ENCODE measurements around the gene ZNF232. TPM values are rescaled to one million over a fixed set of nuclear protein-coding genes. Genes with fewer than 3 reads are reported as not detected.
"Not testable (repeated sequence)": the region's sequence is repeated elsewhere in the genome, so short reads cannot be mapped to it uniquely, and the experiment has no call there.

ZNF232 gene
- total RNA-seq (2022) (8.8 and 11.6 TPM in 2 replicates), Bru-seq, nascent RNA (percentile 44 among the genes with signal in this experiment), BruChase-seq, experiment 1, labeled RNA remaining after a 6-hour chase (percentile 39 among the genes with signal in this experiment), BruChase-seq, experiment 2, labeled RNA remaining after a 2-hour chase (percentile 48 among the genes with signal in this experiment)
- long read RNA-seq, transcript ZNF232-205 (5 exons, 1,553 nt) = major isoform, 9 of 17 reads
- long read RNA-seq, partial matches to known transcripts = 2 of 17 reads
- long read RNA-seq, other reads (novel, unspliced or antisense) = 6 of 17 reads

DNA sequence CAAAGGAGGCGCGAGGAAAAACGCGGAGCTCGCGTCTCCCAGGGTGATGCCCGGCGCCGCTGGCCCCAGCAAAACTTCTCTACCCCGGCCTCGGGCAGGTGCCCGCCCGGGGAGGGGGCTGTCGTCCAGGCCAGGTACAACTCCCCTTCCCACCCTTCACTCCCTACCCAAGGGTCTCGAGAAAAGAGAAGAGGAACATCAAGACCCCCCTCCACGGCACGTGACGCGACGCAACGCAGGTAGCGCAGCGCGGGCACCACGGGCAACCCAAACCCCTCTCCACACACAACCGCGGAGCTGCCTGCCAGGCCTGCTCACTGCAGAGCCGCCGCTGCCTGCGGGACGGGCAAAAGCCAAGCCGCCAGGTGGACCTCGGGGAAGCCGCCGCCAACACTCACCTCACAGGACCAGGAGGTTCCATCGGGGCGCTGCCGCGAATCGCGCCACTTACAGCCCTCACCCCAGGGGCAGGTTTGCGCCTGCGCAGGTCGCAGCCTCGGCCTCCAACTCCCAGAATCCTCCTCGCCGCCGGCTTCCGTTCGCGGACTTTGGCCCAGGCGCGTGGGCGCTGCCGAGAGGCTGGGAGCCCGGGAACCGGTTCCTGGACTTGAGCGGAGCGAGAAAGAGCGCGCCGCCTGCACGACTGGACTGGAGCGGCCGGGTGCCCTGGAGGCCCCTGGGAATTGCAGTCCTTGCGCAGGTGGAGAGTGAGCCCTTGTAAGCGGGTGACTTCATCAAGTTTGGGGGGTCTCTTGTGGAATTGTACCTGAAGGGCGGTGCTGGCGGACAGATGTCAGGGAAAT lies at the start of gene ZNF232:
Gene ZNF232, minus strand, starts transcription at position 477 of the 803 bp plus-strand sequence. Its CDS starts 56 bp downstream, at position 421.
- BruUV-seq (replicated peaks) = no TSS peak
- peaks cover 45% of the 10 kb centered on the region for H3K36me3 Mint-ChIP-seq (ENCODE audit: insufficient read depth, unreplicated experiment)
- ChIA-PET POLR2A (interaction anchor here (0.5 to 1.2 kb wide), 7 partner anchors 15 to 372 kb away, joined by 3 read pairs; partner anchors contain the start of genes RNF167, SLC25A11 and SPAG7), CTCF (interaction anchor here (0.5 to 0.6 kb wide), 2 partner anchors 162 to 714 kb away, joined by 3 read pairs; no protein-coding TSS in a partner anchor)
- peak within 1 kb of the TSS; percentile 93 for H3K4me3 Mint-ChIP-seq (ENCODE audit: unreplicated experiment)
- DNase-seq (ENCODE audit: unreplicated experiment) = peak; percentile 93
- H3K27me3 Mint-ChIP-seq (ENCODE audit: insufficient read depth, unreplicated experiment) = peaks cover 4% of the 10 kb centered on the region
- TF ChIP-seq, protein P1, sequence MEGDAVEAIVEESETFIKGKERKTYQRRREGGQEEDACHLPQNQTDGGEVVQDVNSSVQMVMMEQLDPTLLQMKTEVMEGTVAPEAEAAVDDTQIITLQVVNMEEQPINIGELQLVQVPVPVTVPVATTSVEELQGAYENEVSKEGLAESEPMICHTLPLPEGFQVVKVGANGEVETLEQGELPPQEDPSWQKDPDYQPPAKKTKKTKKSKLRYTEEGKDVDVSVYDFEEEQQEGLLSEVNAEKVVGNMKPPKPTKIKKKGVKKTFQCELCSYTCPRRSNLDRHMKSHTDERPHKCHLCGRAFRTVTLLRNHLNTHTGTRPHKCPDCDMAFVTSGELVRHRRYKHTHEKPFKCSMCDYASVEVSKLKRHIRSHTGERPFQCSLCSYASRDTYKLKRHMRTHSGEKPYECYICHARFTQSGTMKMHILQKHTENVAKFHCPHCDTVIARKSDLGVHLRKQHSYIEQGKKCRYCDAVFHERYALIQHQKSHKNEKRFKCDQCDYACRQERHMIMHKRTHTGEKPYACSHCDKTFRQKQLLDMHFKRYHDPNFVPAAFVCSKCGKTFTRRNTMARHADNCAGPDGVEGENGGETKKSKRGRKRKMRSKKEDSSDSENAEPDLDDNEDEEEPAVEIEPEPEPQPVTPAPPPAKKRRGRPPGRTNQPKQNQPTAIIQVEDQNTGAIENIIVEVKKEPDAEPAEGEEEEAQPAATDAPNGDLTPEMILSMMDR (IDR thresholded peaks at IDR 0.05; ENCODE audit: unreplicated experiment) = no peak
- H3K4me1 Mint-ChIP-seq (ENCODE audit: insufficient read depth, unreplicated experiment) = peaks cover 7% of the 10 kb centered on the region
- intact Hi-C loops (cut with micrococcal nuclease) = no loop called here
- H3K27ac Mint-ChIP-seq (ENCODE audit: low read depth, unreplicated experiment) = peak within 1 kb of the TSS; percentile 83
- H3K9me3 Mint-ChIP-seq (ENCODE audit: unreplicated experiment) = peaks cover 8% of the 10 kb centered on the region

GRCh38 chr17:5160702-5161101 lies 49.0 kb upstream of the ZNF232 start:
- CTCF ChIA-PET; H3K4me1 Mint-ChIP-seq (ENCODE audit: insufficient read depth, unreplicated experiment); BruUV-seq (replicated peaks); H3K4me3 Mint-ChIP-seq (ENCODE audit: unreplicated experiment); POLR2A ChIA-PET; intact Hi-C loops (cut with micrococcal nuclease); H3K9me3 Mint-ChIP-seq (ENCODE audit: unreplicated experiment); DNase-seq (ENCODE audit: unreplicated experiment); H3K36me3 Mint-ChIP-seq (ENCODE audit: insufficient read depth, unreplicated experiment); H3K27ac Mint-ChIP-seq (ENCODE audit: low read depth, unreplicated experiment): not testable (repeated sequence)
- H3K27me3 Mint-ChIP-seq (ENCODE audit: insufficient read depth, unreplicated experiment) = peaks cover 26% of the 10 kb centered on the region

DNA sequence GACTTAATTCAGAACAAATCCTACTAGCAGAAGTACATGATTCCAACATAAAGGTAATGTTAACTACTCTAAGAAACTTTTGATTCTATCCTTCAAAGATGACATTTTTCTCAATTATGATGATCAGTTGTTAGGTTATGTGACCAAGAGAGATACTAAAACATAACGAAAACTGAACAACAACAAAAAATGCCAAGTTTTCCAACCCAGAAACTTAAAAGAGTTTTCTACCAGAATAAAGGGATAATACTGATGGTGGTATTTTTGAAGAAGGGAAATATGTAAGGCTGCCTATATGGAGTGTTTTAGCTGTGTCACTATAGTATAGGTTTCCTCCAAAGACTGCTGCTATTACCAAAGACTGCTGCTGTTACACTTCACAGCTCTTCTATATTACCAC lies 34.4 kb upstream of the ZNF232 start:
- DNase-seq (ENCODE audit: unreplicated experiment); POLR2A ChIA-PET; CTCF ChIA-PET; BruUV-seq (replicated peaks); H3K27ac Mint-ChIP-seq (ENCODE audit: low read depth, unreplicated experiment); intact Hi-C loops (cut with micrococcal nuclease); H3K4me3 Mint-ChIP-seq (ENCODE audit: unreplicated experiment); H3K36me3 Mint-ChIP-seq (ENCODE audit: insufficient read depth, unreplicated experiment); H3K9me3 Mint-ChIP-seq (ENCODE audit: unreplicated experiment); H3K4me1 Mint-ChIP-seq (ENCODE audit: insufficient read depth, unreplicated experiment): not testable (repeated sequence)
- H3K27me3 Mint-ChIP-seq (ENCODE audit: insufficient read depth, unreplicated experiment) = peaks cover 36% of the 10 kb centered on the region

GRCh38 chr17:5142877-5143276 lies 31.2 kb upstream of the ZNF232 start:
- H3K9me3 Mint-ChIP-seq (ENCODE audit: unreplicated experiment); H3K4me3 Mint-ChIP-seq (ENCODE audit: unreplicated experiment); DNase-seq (ENCODE audit: unreplicated experiment); POLR2A ChIA-PET; intact Hi-C loops (cut with micrococcal nuclease); BruUV-seq (replicated peaks); H3K4me1 Mint-ChIP-seq (ENCODE audit: insufficient read depth, unreplicated experiment); H3K27ac Mint-ChIP-seq (ENCODE audit: low read depth, unreplicated experiment); H3K36me3 Mint-ChIP-seq (ENCODE audit: insufficient read depth, unreplicated experiment): not testable (repeated sequence)
- CTCF ChIA-PET = interaction anchor here (0.6 kb wide), 1 partner anchor 11 kb away, joined by 3 read pairs; no protein-coding TSS in a partner anchor
- H3K27me3 Mint-ChIP-seq (ENCODE audit: insufficient read depth, unreplicated experiment) = peaks cover 20% of the 10 kb centered on the region

DNA sequence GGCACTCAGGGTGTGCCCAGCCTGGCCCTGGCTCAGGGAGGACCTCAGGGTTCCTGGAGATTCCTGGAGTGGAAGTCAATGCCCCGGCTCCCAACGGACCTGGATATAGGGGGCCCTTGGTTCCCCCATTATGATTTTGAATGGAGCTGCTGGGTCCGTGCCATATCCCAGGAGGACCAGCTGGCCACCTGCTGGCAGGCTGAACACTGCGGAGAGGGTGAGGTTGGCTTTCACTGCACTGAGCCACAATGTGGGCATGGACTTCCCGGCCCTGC lies 27.7 kb upstream of the ZNF232 start:
- TF ChIP-seq, protein P1 (IDR thresholded peaks at IDR 0.05; ENCODE audit: unreplicated experiment) = no peak
- intact Hi-C loops (cut with micrococcal nuclease) = no loop called here
- Mint-ChIP-seq H3K36me3 (ENCODE audit: insufficient read depth, unreplicated experiment) (no peaks in the 10 kb centered on the region), H3K4me1 (ENCODE audit: insufficient read depth, unreplicated experiment) (no peaks in the 10 kb centered on the region), H3K9me3 (ENCODE audit: unreplicated experiment) (no peaks in the 10 kb centered on the region), H3K27me3 (ENCODE audit: insufficient read depth, unreplicated experiment) (no peaks in the 10 kb centered on the region), H3K4me3 (ENCODE audit: unreplicated experiment) (no peak overlapping the region), H3K27ac (ENCODE audit: low read depth, unreplicated experiment) (no peak overlapping the region)
- no peak for DNase-seq (ENCODE audit: unreplicated experiment)
- ChIA-PET POLR2A (no interaction called here), CTCF (no interaction called here)
- BruUV-seq (replicated peaks) = no TSS peak

All from MCF 10A (cell line).